Right lobe of liver (tissue), 6 donors: ENCODE measurements around the gene CDHR2. TPM values are rescaled to one million over a fixed set of nuclear protein-coding genes. Genes with fewer than 3 reads are reported as not detected.

Source experiments
- ATAC-seq, 4 donors: fragments of 200-7000 bp; cut with Tn5 transposase; one replicate each; pipeline ENCODE4 v1.9.1; 2020; ENCODE audit warnings: mild to moderate bottlenecking in 4 of 4, moderate library complexity in 4 of 4
- DNase-seq, 3 donors: peaks; one replicate each; pipeline ENCODE4 v3.0.0-alpha.2; 2020
- H3K27ac ChIP-seq, 3 donors: fragments of 200-600 bp; one replicate each; pipeline ENCODE4 v1.8.0; 2022
- H3K27me3 ChIP-seq, 2 donors: fragments of 200-600 bp; one replicate each; pipeline ENCODE4 v1.8.0; 2022
- H3K36me3 ChIP-seq, 4 donors: fragments of 200-600 bp; sonication (generic) in 1 of 4; one replicate each; pipeline versions ENCODE4 v1.5.1 to v1.8.0; 2017 to 2022; ENCODE audit warnings: control low read depth in 1 of 4
- H3K4me1 ChIP-seq, 4 donors: fragments of 200-600 bp; sonication (generic) in 1 of 4; one replicate each; pipeline versions ENCODE4 v1.5.1 to v1.8.0; 2017 to 2022; ENCODE audit warnings: control low read depth in 1 of 4
- H3K4me3 ChIP-seq, 3 donors: fragments of 200-600 bp; one replicate each; pipeline ENCODE4 v1.8.0; 2022
- H3K9me3 ChIP-seq, 4 donors: fragments of 200-600 bp; sonication (generic) in 1 of 4; one replicate each; pipeline versions ENCODE4 v1.5.1 to v1.8.0; 2017 to 2022; ENCODE audit warnings: control low read depth in 1 of 4
- POLR2A ChIP-seq: fragments of 450-650 bp; IDR thresholded peaks from one replicate; pipeline ENCODE4 v1.6.1; 2017; ENCODE audit warnings: antibody characterized with exemption, mild to moderate bottlenecking
- WGBS: methylation state at CpG from one replicate; pipeline ENCODE4 v1.1.6; 2018; ENCODE audit warnings: low coverage, low lambda C conversion rate; ENCODE audit not compliant: insufficient coverage; ENCODE audit errors: missing lambda C conversion rate; 5-methylcytosine and 5-hydroxymethylcytosine counted together
- intact Hi-C, 2 donors: fragments of 100-400 bp; cut with DNase I; formaldehyde crosslinking; loops; one replicate each; pipeline versions ENCODE4 v1.11.2 to v1.14.1; 2022
- total RNA-seq, 6 experiments: library from RNA; depleted of rRNA in 2 of 6; stranded (reverse); fragments of >200 nt in 2 of 6; fragmentation: NEBNext Ultra II Directional in 3 of 6; extraction: Animal tissue kit (Norgen Biotek cat#: 25700) in 3 of 6; gene quantifications; one replicate each; pipeline versions ENCODE4 v1.1.0 to v1.2.4, GENCODE V29; 2016 to 2023
- TF ChIP-seq, protein P1 (sequence below), 4 donors: fragments of 200-600 bp in 3 of 4; fragments of 450-650 bp in 1 of 4; IDR thresholded peaks; one replicate each; pipeline versions ENCODE4 v1.5.1 to v1.8.0; 2016 to 2022; ENCODE audit warnings: antibody characterized with exemption in 4 of 4, mild to moderate bottlenecking in 2 of 4
- donor health status: DM: no; HTN: yes; CAD: no.
- donor health status: DM: no; HTN: no; CAD: no.
- donor health status: DM: no; HTN: no; CAD: no.
- donor health status: DM: no; HTN: yes; CAD: no.
- donor health status: DM: no; HTN: yes; CAD: no.

The CDHR2 gene
- total RNA-seq, 6 experiments from 2014 or later: 6.8 to 89.2 (median 41.2) TPM

DNA sequence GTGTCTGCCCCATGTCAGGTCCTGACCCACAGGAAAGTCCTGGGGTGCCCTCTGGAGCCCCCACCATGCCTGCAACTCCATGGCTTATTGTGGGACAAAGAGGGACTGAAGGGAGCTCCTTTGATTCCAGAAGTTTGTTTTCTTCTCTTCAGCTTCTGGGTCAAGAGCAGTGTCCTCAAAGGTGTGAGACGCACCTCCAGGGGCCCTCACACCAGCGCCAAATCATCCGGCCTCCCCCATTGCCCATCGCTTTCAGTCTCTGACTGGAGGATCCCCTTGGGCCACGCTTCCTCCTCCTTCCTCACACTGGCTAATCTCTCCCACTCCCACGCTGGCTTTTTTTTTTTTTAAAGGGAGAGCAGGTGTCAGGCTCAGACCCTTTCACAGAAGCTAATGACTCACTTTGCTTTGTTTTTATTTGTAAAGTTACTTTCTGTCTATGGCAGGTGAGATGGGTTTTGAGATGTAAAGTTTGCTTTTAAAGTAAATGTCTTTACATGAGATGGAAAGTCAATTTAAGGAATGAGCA is 16.7 kb downstream of the CDHR2 start:
- H3K4me3 ChIP-seq: no peak overlapping the region
- H3K27ac ChIP-seq: no peak overlapping the region
- ATAC-seq (no peak), DNase-seq (no peak)
- 58% methylated on average over 5 of the region's 6 CpGs for WGBS
- H3K27me3 ChIP-seq: no peaks in the 10 kb centered on the region
- intact Hi-C loops: no loop called here
- no peak for TF ChIP-seq POLR2A
- H3K4me1 ChIP-seq: no peaks in the 10 kb centered on the region
- no peaks in the 10 kb centered on the region for H3K9me3 ChIP-seq
- no peaks in the 10 kb centered on the region for H3K36me3 ChIP-seq

DNA sequence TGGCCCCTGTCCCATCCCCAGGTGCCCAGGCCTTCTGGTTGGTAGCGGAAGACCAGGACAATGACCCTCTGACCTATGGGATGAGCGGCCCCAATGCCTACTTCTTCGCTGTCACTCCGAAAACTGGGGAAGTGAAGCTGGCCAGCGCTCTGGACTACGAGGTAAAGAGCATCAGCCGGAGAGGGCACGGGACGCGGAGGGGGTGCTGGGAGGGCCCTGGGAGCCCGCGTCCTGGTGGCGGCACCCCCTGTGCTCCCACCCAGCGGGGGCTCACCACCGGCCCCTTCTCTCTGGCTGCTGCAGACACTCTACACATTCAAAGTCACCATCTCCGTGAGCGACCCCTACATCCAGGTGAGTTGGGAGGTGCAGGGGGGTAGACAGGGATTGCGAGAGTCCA is 19.5 kb downstream of the CDHR2 start:
- WGBS: 79% methylated on average over 5 of the region's 18 CpGs
- intact Hi-C loops: no loop called here
- no peaks in the 10 kb centered on the region for H3K36me3 ChIP-seq

DNA sequence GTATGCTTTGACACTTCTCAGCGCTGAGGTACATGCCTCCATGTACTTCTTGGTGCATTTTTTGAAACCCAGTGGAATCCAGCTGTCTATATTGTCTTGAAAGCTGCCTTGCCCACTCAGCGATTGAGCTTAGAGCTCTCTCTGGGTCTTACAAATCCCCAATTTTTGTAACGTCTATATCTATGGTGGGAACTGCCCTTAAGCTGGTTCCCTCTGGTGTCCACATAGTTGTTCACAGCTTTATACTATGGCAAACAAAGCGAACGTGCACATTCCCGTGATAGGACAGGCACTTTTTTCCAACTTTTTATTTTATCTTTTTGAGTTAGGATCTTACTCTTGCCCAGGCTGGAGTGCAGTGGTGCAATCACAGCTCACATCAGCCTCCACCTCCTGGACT is 20.9 kb downstream of the CDHR2 start:
- intact Hi-C loops: no loop called here
- TF ChIP-seq, protein P1, sequence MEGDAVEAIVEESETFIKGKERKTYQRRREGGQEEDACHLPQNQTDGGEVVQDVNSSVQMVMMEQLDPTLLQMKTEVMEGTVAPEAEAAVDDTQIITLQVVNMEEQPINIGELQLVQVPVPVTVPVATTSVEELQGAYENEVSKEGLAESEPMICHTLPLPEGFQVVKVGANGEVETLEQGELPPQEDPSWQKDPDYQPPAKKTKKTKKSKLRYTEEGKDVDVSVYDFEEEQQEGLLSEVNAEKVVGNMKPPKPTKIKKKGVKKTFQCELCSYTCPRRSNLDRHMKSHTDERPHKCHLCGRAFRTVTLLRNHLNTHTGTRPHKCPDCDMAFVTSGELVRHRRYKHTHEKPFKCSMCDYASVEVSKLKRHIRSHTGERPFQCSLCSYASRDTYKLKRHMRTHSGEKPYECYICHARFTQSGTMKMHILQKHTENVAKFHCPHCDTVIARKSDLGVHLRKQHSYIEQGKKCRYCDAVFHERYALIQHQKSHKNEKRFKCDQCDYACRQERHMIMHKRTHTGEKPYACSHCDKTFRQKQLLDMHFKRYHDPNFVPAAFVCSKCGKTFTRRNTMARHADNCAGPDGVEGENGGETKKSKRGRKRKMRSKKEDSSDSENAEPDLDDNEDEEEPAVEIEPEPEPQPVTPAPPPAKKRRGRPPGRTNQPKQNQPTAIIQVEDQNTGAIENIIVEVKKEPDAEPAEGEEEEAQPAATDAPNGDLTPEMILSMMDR (IDR thresholded peaks at IDR 0.05): no peak
- Histone ChIP-seq H3K36me3 (no peaks in the 10 kb centered on the region), H3K9me3 (no peaks in the 10 kb centered on the region), H3K27me3 (no peaks in the 10 kb centered on the region), H3K4me3 (no peak overlapping the region), H3K27ac (no peak overlapping the region), H3K4me1 (no peaks in the 10 kb centered on the region)
- no peak for DNase-seq
- ATAC-seq: no peak
- WGBS: 53% methylated on average over 6 of the region's 6 CpGs

More for the DNA sequence above, 19.5 kb downstream of the CDHR2 start:
- no peak overlapping the region for H3K4me3 ChIP-seq
- no peak for DNase-seq
- no peaks in the 10 kb centered on the region for H3K4me1 ChIP-seq
- H3K27ac ChIP-seq: no peak overlapping the region
- peak in 1 of 4 donors; percentile 11 for ATAC-seq
- H3K27me3 ChIP-seq: no peaks in the 10 kb centered on the region
- no peak for TF ChIP-seq POLR2A
- TF ChIP-seq, protein P1 (IDR thresholded peaks at IDR 0.05): no peak
- no peaks in the 10 kb centered on the region for H3K9me3 ChIP-seq

DNA sequence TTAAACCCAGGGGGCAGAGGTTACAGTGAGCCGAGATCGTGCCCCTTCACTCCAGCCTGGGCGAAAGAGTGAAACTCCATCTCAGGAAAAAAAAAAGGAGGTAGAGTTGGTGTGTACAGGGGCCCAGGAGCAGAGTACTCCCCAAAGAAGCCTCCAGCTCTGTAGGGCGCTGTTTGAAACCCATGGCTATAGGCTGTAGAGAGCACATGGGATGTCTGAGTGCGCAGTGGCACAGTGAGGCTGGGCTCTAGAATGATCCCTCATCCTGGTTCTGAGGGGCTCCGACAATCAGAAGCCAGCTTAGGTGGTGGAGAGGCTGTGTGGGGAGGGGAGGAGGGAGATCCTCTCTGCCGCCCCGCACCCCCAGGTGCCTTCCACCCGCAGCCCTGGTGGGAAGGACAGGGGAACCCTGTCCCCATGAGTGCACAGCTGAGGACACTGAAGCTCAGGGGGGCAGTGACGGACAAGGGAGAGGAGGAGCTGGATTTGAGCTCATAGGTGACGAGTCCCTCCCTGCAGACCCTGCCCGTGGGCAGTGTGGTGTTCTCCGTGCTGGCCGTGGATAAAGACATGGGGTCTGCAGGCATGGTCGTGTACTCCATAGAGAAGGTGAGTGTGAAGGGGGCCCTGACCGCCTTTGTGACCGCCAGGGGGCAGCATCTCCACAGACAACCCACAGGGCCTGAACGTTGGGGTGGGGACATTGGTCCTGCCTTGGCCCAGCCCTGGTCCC is 24.6 kb downstream of the CDHR2 start:
- no peaks in the 10 kb centered on the region for H3K36me3 ChIP-seq
- no peaks in the 10 kb centered on the region for H3K9me3 ChIP-seq
- H3K4me3 ChIP-seq: no peak overlapping the region
- no peaks in the 10 kb centered on the region for H3K4me1 ChIP-seq
- intact Hi-C loops: no loop called here
- WGBS: 56% methylated on average over 7 of the region's 18 CpGs
- no peaks in the 10 kb centered on the region for H3K27me3 ChIP-seq
- DNase-seq (peak; percentile 69 to 79 (median 74)), ATAC-seq (peak; percentile 75 to 89 (median 86))
- H3K27ac ChIP-seq: no peak overlapping the region
- TF ChIP-seq, protein P1 (IDR thresholded peaks at IDR 0.05): peak; percentile 63 to 81 (median 74)
- no peak for TF ChIP-seq POLR2A

DNA sequence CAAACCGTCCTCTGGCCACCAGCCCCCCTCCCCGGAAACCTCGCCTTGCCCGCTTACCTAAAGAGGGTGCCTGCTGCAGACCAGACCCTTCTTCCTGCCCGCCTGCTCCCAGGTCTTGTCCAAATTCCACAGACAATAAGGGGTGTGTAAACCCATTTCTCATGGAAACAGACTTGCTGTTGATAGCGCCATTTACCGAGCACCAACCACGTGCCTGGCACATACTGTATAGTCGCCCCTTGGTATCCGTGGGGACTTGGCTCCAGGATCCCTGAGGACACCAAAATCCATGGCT is 25.1 kb downstream of the CDHR2 start:
- H3K4me3 ChIP-seq: no peak overlapping the region
- H3K4me1 ChIP-seq: no peaks in the 10 kb centered on the region
- ATAC-seq (no peak), DNase-seq (no peak)
- H3K9me3 ChIP-seq: no peaks in the 10 kb centered on the region
- intact Hi-C loops: no loop called here
- no peaks in the 10 kb centered on the region for H3K36me3 ChIP-seq
- no peaks in the 10 kb centered on the region for H3K27me3 ChIP-seq
- 60% methylated on average over 7 of the region's 10 CpGs for WGBS
- H3K27ac ChIP-seq: no peak overlapping the region
- TF ChIP-seq, protein P1 (IDR thresholded peaks at IDR 0.05): no peak
- no peak for TF ChIP-seq POLR2A
